ENCODE measurements around the gene CDK5.
"Not testable (repeated sequence)": the region's sequence is repeated elsewhere in the genome, so short reads cannot be mapped to it uniquely, and the experiment has no call there.

The CDK5 gene

DNA sequence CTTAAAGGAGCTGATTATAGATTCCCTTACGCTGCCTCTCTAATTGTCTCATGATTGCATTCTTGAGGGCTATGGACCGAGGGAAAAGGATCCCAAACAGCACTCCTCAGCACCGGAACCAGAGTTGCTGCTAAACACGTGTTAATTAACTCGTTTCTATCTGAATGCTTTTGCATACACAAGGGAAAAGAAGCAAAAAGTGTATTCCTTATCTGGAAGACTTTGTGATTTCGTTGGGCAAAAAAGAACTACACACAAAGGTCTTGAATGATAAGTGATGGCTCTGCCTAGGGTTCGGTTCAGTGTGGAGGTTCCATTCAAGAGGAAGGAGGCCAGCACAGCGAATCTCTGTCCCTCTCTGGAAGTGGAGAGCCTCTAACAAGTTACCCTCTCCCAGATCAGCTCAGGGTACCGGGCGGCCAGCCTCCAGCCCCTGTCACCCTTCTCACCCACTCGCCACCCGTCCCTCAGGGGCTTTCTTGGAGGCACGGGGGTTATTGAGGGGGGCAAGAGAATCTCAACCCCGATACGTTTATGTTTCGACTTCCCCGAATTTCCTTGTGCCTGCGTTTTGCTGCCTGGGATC, 1.2 kb upstream of the CDK5 start:
- in situ Hi-C loops (cut with MboI; ENCODE audit: low sequenced_read_pairs): no loop called here

DNA sequence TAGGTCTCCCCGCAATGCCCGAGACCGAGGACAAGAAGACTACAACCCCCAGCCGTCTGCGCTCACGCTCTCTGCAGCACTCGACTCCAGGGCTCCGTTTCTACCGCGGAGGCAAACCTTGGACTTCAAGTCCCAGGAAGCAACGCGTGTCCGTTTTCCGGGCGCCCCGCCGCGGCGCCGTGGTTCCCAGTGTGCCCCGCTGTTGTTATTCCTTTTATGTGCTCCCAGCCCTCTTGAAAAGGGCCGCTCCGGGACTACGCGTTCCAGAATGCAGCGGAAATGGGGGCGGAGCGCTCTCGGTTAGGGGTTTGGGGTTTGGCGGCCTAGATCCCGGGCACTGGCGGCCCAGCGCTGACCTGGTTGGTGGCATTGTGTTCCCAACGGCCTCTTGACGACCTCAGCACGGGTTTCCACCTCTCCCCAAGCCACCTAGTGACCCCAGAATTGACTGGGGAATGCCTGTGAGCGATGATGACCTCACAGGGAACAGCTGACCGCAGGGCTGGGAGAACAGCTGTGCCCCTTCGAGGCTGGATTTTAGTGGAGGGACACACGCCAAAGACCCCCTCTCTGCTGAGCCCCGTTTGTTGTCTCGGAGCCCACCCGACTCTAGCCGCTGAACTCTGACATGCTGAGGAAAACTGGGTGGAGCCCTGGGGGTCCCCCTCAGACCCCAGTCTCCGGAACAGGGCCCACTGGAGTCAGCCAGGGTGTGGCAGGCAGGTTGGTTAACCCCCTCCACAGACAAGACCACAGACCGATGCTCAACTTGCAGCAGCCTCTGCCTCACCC, 488 bp upstream of the CDK5 start:
- in situ Hi-C loops (cut with MboI; ENCODE audit: low sequenced_read_pairs): no loop called here

DNA sequence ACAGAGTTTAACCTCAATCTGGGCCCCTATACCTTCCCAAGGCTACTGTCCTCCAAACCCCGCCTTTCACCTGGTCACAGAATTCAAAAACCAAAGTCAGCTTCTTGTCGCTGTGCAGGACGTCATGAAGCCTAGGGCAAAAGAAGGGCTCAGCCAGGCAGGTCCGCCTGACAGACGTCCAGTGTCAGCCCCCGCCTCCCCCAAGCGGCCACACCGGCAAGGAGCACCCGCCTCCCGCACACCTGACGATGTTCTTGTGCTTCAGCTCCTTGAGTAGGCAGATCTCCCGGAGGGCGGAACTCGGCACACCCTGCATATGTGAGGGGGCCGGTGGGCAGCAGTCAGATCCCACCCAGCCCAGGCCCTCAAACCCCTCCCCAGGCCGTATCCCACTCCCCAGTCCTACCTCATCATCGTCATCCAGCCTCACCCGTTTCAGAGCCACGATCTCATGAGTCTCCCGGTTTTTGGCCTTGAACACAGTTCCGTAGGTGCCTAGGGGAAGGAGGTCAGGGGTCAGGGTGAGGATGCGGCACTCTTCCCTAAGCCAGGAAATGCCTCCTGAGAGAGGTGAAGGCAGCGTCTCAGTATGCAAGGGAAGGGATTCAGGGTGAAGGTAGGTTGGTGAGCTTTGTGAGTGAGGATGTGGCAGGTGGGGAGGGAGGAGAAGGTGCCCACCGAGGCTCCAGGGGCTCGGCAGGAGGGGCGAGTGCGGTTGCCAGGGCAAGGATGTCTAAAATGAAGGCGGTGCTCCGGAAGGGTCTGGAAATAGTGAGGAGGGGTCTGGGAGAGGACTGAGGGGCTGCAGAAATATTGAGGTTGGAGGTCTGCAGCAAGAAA, 811 bp downstream of the CDK5 start:
- in situ Hi-C loops (cut with MboI; ENCODE audit: low sequenced_read_pairs): no loop called here

DNA sequence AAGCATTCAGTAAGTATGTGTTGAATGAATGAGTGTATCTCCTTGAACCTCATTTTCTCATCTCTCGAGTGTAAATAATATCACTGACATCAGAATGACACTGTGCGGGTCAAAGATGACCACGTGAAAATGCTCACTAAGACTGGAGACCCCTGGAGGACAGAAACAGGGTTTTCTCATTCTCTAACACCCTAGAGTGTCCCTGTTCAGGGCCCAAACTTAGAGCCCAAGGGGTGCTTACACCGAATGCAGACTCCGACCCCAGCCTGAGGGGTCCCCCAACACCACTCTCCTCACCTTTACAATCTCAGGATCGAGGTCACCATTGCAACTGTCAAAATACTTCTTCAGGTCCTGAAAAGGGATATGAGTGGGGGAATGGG, 1.4 kb downstream of the CDK5 start:
- in situ Hi-C loops (cut with MboI; ENCODE audit: low sequenced_read_pairs): no loop called here

DNA sequence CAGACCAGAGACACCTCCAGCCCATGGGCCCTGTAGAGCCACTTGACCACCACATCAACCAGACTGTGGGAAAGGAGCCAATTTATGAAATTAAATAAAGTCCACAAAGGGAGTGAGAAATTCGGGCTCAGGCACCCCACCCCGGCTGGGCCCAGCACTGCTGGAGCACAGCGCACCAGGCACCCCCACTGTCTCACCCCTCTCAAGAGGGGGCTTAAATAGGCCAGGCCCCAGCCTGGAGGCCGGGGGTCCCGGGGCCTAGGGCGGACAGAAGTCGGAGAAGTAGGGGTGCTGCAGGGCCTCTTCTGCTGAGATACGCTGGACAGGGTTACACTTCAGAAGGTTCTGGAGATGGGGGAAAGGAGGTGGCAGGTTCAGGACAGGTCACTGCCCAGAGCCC, 3.9 kb downstream of the CDK5 start:
- in situ Hi-C loops (cut with MboI; ENCODE audit: low sequenced_read_pairs): no loop called here

DNA sequence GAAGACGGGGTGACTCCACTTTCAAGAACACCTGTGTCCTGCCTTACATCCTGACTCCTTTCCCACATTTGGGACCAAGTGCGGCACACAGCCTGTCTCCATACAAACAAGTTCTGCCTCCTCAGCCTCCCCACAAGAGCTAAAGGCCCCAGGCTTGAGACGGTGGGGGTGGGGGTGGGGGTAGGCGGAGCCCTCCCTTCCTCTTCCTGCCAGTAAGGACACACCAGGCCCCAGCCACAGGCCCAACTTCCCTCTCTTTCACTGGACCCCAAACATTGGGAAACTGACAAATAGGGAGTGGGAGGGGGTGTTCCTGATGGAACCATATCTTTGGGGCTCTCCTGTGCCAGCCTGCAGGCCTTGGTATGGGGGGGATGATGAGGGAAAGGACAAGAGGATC, 4.6 kb downstream of the CDK5 start:
- in situ Hi-C loops (cut with MboI; ENCODE audit: low sequenced_read_pairs): no loop called here

DNA sequence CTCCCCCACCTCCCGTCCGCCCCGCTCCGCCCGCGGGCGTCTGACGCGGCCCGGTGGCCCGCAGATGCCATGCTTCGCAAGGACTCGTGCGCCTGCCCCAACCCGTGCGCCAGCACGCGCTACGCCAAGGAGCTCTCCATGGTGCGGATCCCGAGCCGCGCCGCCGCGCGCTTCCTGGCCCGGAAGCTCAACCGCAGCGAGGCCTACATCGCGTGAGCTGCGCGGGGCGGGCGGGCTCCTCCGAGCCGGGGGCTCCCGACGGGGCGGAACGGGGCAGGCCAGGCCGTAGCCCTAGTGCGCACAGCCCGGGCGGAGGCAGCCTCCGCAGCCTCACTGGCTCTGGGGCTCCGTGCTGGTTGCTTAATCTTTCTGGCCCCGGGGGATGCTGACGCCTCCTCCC, 6.6 kb downstream of the CDK5 start:
- in situ Hi-C loops (cut with MboI; ENCODE audit: low sequenced_read_pairs): no loop called here

DNA sequence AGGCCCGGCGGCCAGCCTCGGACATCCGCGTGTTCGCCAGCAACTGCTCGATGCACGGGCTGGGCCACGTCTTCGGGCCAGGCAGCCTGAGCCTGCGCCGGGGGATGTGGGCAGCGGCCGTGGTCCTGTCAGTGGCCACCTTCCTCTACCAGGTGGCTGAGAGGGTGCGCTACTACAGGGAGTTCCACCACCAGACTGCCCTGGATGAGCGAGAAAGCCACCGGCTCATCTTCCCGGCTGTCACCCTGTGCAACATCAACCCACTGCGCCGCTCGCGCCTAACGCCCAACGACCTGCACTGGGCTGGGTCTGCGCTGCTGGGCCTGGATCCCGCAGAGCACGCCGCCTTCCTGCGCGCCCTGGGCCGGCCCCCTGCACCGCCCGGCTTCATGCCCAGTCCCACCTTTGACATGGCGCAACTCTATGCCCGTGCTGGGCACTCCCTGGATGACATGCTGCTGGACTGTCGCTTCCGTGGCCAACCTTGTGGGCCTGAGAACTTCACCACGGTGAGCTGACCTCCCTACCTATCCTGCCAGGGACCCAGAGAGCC, 8.7 kb downstream of the CDK5 start:
- in situ Hi-C loops (cut with MboI; ENCODE audit: low sequenced_read_pairs): no loop called here

DNA sequence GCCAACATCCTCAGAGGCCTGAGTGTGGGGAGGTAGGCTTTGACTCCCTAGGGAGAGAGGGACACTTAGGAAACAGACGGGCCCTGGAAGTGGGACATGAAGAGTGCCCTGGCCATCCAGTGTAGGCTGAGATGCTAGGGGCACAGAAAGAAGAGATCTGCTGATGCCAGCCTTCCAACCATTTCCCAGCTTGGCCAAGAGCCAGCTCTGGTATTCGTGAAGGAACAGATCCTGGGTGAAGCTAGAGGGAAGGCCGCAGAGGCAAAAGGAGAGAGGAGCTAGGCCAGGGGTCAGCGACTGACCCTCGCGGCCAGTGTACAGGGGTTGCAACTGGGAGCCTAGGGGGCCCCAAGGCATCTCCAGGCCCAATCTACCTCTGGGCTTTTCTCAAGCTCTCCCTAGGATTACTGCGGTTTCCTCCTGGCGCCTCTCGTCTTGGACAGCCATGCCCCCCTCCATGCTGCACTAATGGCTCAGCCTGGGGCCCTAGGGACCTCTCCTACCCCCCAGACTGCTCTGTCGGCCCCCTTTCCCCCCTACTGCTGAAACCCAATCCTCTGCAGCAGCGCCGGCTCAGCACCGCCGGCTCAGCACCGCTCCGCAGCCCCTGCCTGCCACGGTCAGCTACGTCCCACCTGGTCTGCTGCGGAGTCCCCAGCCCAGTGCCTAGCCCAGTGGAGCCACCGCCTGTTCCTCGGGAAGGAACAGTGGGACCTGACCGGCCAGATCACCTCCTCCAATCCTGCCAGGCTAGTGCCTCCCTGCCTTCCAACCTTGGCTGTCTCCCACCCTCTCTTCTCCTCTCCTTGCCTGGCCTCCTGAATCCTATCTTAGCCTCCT, 9.5 kb downstream of the CDK5 start, which contains the start of gene ASIC3:
ASIC3 (plus strand) TSS at position 556 of the 840 bp plus-strand sequence. CDS start 355 bp downstream, outside the sequence.
- in situ Hi-C loops (cut with MboI; ENCODE audit: low sequenced_read_pairs): no loop called here

DNA sequence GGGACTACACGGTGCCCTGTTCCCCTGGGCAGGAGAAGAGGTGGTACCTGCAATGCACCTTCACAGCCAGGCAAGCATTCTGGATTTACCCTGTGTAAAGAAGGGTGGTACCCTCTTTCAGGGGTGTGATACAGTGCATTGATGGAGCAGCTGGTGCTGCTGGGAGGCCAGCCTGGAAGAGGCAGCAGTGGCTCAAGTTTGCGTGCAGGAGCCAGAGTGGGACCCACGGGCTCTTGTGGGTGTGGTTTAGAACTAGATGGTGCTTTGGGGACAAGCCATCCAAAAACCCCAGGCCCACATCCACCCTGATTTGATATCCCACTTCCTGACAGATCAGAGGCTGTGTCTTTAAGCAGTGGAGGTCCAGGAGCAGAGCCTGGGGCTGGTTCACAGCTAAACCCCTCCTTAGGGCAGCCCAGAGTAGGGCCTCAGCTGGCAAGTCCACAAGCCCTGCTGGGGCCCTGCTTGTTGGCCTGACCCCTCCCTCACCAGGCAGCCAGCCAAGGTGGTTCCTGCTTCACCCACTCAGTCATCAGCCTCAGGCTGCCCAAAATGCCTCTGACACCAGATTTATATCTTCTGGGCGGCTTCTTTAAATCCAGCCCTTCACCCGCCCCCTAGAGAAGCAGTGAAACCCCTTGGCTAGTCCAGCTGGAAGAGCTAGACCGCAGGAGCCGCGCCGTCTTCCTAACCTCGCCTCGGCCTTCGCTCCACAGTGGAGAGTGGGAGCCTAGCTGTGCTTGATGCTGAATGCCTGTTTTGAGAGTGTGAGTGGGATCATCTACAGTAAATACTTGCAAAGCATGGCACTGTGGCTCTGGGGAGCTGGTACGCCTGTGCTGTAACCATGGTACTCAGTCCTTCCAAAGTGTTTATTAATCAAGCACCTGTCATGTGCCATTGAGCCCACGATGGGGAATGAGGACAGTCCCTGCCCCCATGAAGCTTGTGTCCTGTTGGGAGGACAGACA, 10.8 kb downstream of the CDK5 start:
- in situ Hi-C loops (cut with MboI; ENCODE audit: low sequenced_read_pairs): no loop called here

DNA sequence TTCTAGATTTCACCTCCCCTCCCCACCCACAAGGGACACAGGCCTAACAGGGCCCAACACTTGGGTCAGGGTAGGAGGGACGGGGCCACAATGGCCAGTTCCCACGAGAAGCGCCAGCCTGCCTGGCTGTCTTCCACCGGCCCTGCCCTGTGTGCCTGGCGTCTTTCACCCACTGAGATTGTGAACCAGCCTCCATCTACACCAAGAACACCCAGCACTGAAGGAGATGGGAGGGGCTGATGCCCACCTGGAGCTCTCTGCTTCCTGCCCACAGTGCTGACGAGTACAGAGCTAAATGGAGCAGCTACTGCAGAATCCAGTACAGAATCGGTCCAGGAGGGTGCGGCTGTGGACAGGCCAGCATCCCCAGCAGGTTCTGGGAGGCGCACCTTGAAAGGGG, 11.7 kb downstream of the CDK5 start:
- in situ Hi-C loops (cut with MboI; ENCODE audit: low sequenced_read_pairs): no loop called here

DNA sequence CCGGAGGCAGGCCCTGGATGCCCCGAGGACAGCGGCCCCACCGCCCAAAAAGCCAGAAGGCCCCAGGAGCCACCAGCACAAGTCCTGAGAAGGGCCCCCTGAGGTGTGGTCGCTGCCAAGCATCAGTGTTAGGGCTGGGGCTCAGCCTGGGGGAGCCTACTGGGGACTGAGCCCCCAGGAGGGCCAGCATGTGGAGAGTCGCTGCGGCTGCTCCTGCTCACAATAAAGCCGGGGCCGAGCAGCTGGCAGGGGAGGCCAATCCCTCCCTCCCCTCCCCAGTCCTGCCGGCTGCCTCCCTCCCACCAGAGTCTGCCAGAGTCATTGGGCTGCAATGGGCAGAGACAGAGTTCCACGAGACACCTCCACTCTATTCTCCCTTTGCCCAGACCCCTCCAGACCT, 12.4 kb downstream of the CDK5 start:
- in situ Hi-C loops (cut with MboI; ENCODE audit: low sequenced_read_pairs): no loop called here

DNA sequence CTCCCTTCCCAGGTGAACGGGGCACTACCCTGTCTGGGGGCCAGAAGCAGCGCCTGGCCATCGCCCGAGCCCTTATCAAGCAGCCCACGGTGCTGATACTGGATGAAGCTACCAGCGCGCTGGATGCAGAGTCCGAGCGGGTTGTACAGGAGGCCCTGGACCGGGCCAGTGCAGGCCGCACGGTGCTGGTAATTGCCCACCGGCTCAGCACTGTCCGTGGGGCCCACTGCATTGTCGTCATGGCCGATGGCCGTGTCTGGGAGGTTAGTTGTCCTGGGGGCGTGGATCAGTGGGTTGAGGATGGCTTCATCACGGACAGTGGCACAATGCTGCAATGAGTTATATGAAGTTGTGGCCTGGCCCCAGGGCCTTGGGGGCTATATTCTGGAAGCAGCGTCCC, 13.7 kb downstream of the CDK5 start:
- in situ Hi-C loops (cut with MboI; ENCODE audit: low sequenced_read_pairs): no loop called here

DNA sequence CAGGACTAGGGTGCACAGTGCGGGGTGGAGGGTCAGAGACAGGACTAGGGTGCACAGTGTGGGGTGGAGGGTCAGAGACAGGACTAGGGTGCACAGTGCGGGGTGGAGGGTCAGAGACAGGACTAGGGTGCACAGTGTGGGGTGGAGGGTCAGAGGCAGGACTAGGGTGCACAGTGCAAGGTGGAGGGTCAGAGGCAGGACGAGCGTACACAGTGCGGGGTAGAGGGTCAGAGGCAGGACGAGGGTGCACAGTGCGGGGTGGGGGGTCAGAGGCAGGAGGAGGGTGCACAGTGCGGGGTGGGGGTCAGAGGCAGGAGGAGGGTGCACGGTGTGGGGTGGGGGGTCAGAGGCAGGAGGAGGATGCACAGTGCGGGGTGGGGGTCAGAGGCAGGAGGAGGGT, 14.2 kb downstream of the CDK5 start:
- in situ Hi-C loops (cut with MboI; ENCODE audit: low sequenced_read_pairs): not testable (repeated sequence)

DNA sequence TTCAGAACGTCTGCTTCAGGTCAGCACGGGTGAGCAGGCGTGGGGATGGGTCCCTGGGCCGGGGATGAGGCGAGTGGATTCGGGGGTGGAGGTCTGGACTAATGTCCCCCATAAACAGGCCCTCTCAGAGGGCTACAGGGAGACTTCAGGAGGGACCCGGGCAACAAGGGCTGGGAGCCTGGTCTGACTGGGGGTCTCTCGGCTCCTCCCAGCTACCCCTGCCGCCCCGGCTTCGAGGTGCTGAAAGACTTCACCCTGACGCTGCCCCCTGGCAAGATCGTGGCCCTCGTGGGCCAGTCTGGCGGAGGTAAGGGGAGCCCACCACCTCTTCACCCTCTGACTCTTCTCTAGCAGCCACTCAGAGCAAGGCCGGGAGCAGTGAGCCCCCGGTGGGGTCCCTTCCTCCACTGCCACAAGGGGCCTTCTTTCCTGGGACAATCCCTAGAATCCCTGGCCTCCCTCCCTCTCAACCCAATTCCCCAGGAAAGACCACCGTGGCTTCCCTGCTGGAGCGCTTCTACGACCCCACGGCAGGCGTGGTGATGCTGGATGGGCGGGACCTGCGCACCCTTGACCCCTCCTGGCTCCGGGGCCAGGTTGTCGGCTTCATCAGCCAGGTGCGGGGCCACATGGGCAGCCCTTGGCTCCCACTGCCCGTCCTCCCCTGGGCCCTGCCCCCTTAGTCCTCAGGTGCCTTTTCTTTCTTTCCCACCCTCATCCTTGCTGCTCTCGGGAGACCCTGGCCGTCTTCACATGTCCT, 16.9 kb downstream of the CDK5 start:
- in situ Hi-C loops (cut with MboI; ENCODE audit: low sequenced_read_pairs): no loop called here

DNA sequence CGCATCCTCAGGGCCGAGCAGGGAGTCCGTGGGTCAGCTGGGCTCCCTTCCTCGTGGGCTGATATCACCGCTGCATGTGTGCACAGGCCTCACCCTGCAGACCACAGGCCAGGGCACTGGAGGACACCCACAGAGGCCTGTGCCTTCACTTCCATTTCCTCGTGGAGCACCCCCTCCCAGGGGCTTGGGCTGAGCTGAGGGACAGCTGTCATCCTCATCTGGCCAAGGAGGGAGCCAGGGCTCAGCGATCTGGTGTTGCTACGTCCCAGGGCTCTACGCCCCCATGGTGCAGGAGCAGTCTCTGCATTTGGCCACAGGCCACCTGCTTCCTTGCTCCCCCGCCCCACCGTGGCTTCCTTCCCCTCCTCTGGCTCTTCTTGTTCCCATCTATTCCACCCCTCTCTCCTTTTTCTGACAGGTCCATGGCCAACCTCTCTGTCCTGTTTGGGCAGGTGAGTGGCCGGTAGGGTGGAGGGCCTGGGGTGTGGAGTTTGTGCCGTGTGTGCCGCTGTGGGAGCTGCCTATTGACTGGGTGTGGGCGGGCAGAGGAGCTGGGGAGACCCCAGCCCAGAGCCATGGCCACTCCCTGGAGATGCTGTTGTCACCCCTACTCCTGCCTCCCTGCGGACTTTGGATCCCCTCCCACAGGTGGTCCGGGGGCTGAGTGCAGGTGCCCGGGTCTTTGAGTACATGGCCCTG, 17.7 kb downstream of the CDK5 start:
- in situ Hi-C loops (cut with MboI; ENCODE audit: low sequenced_read_pairs): no loop called here

DNA sequence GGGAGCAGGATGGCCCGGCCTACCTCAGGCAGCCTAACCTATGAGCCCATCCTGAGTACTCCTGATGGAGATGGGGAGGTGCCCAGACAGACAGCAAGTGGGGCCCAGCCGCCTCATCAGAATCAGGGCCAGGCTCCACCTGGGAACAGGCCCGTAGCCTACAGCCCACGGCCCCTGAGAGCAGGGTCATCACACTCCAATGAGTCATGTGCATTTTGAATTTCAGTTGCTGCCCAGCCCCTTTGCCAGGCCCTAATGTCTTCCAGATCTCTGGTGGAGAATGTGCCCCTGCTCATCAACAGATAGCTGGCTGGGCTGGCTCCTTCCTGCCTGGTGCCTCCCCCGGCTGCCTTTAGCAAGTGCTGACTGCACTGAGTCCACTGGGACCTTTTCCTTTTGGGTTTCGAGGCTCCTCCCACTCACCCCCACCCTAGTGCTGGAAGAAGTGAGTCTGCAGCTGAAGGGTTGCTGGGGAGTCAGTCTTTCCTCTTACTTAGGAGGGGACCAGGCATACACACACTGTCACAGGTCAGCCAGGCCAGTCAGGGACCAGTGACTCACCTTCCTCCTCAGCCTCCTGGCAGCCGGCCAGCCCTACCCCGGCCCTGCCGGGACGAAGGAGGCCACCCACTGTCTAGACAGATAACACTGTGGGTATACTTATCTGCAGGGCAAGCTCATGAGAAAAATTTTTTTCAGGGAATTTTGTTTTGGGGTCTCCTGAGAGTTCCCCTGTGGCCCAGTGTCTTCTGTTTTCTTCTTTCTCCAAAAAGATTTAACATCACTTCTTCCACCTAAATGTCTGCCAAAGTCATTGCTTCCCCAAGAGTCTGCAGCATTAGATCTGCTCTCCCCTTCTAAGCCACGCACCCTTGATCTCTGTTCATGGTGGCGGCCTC, 18.5 kb downstream of the CDK5 start:
- in situ Hi-C loops (cut with MboI; ENCODE audit: low sequenced_read_pairs): no loop called here
